HepG2 (cell line): ENCODE data around the gene CA11. TPM values are rescaled to one million over a fixed set of nuclear protein-coding genes. Genes with fewer than 3 reads are reported as not detected.

ENCODE experiments used
- ATAC-seq: fragments of 200-7000 bp; cut with Tn5 transposase; 3 replicates; pipeline ENCODE4 v1.9.1; 2020; ENCODE audit warnings: mild to moderate bottlenecking, moderate library complexity
- BruUV-seq: library from RNA; stranded (reverse); fragments of 400-500 nt; replicated peaks from 2 replicates; lab custom pipeline; 2021; lab: Mats Ljungman, UMichigan
- CTCF ChIA-PET: fragments of 300-600 bp; formaldehyde crosslinking; extraction: SDS; loops from one replicate; lab custom pipeline; 2021; ENCODE audit warnings: low total read pairs, inconsistent platforms, low intra/inter-chr PET ratio; lab: Yijun Ruan, JAX
- POLR2A ChIA-PET: fragments of 350-600 bp; sonication (Branson Sonifier 250); formaldehyde crosslinking; loops from one replicate; lab custom pipeline; 2020; ENCODE audit warnings: antibody characterized with exemption, inconsistent platforms; lab: Yijun Ruan, JAX
- DNase-seq: peaks from one replicate; pipeline ENCODE4 v3.0.0-alpha.2; 2015; ENCODE audit warnings: low spot score
- FAIRE-seq: peaks from 3 replicates; lab custom pipeline; 2011; peaks lifted over from hg19 to GRCh38; lab: Jason Lieb, UNC
- H2AFZ ChIP-seq: one replicate; pipeline ENCODE4 v1.6.1; 2011; ENCODE audit warnings: low read length, inconsistent platforms
- H3K27ac ChIP-seq: fragments of 300-600 bp; 3 replicates; pipeline ENCODE4 v1.8.0; 2011; ENCODE audit warnings: mixed run types, mild to moderate bottlenecking, mixed read lengths, low read length, inconsistent platforms; ENCODE audit not compliant: insufficient read depth; ENCODE audit errors: extremely low read length
- H3K27me3 ChIP-seq, 2 experiments: fragments of 200-600 bp in 1 of 2; 2 replicates in 1 of 2; 3 replicates in 1 of 2; pipeline versions ENCODE4 v1.6.0 to v1.8.0; 2011; ENCODE audit warnings: low read length in 2 of 2, mild to moderate bottlenecking in 2 of 2, moderate library complexity in 2 of 2, inconsistent platforms in 1 of 2; ENCODE audit not compliant: insufficient read depth in 2 of 2, control insufficient read depth in 1 of 2
- H3K36me3 ChIP-seq, 2 experiments: fragments of 200-600 bp in 1 of 2; replicated peaks in 1 of 2; 2 replicates in 1 of 2; 3 replicates in 1 of 2; pipeline versions ENCODE4 v1.5.1 to v1.8.0; 2011; ENCODE audit warnings: low read length in 2 of 2, inconsistent platforms in 1 of 2; ENCODE audit not compliant: insufficient read depth in 2 of 2, control insufficient read depth in 1 of 2
- H3K4me1 ChIP-seq: 2 replicates; pipeline ENCODE4 v1.5.1; 2012; ENCODE audit warnings: low read length, inconsistent platforms; ENCODE audit not compliant: insufficient read depth
- H3K4me2 ChIP-seq: 2 replicates; pipeline ENCODE4 v1.6.0; 2011; ENCODE audit warnings: low read depth, low read length, inconsistent platforms
- H3K4me3 ChIP-seq, 3 experiments: fragments of 200-600 bp in 1 of 3; sonication (generic), shearing (Covaris generic) in 1 of 3; replicated peaks in 1 of 3; 2 replicates each; pipeline ENCODE4 v1.5.1; 2011 to 2016; ENCODE audit warnings: low read length in 3 of 3, inconsistent platforms in 2 of 3, low read depth in 2 of 3, mild to moderate bottlenecking in 2 of 3, control low read depth in 1 of 3, mixed read lengths in 1 of 3; ENCODE audit not compliant: insufficient read depth in 1 of 3
- H3K79me2 ChIP-seq: one replicate; pipeline ENCODE4 v1.6.1; 2011; ENCODE audit warnings: low read length, inconsistent platforms; ENCODE audit not compliant: insufficient read depth
- H3K9ac ChIP-seq: 2 replicates; pipeline ENCODE4 v1.6.0; 2011; ENCODE audit warnings: mild to moderate bottlenecking, low read depth, low read length, inconsistent platforms; ENCODE audit not compliant: insufficient read depth
- H3K9me3 ChIP-seq: 2 replicates; pipeline ENCODE4 v1.5.1; 2012; ENCODE audit warnings: mild to moderate bottlenecking, low read length
- H4K20me1 ChIP-seq: 2 replicates; pipeline ENCODE4 v1.6.0; 2011; ENCODE audit warnings: inconsistent platforms, mild to moderate bottlenecking, low read length, moderate library complexity; ENCODE audit not compliant: insufficient read depth
- HMG20A ChIP-seq: IDR thresholded peaks from 2 replicates; pipeline ENCODE4 v1.6.1; 2016; ENCODE audit warnings: borderline replicate concordance
- HNF4A ChIP-seq: sonication (generic); formaldehyde crosslinking; IDR thresholded peaks from 2 replicates; pipeline ENCODE4 v1.4.0; 2020; ENCODE audit warnings: missing genetic modification reagents
- HNF4G ChIP-seq, 2 experiments: sonication (generic) in 1 of 2; formaldehyde crosslinking in 1 of 2; IDR thresholded peaks; 2 replicates each; pipeline versions ENCODE4 v1.4.0 to v1.6.1; 2011 to 2020; ENCODE audit warnings: borderline replicate concordance in 2 of 2, low read depth in 2 of 2, mild to moderate bottlenecking in 2 of 2, low read length in 1 of 2, missing genetic modification reagents in 1 of 2, moderate library complexity in 1 of 2
- HOXA3 ChIP-seq: sonication (generic); formaldehyde crosslinking; IDR thresholded peaks from 2 replicates; pipeline ENCODE4 v1.5.0; 2020; ENCODE audit warnings: missing genetic modification reagents
- KLF6 ChIP-seq: IDR thresholded peaks from 2 replicates; pipeline ENCODE4 v1.8.0; 2016; ENCODE audit warnings: missing biosample characterization, missing genetic modification reagents
- MED1 ChIP-seq: sonication (generic); formaldehyde crosslinking; IDR thresholded peaks from 2 replicates; pipeline ENCODE4 v1.4.0; 2020; ENCODE audit warnings: missing genetic modification reagents
- POLR2A ChIP-seq, 2 experiments: IDR thresholded peaks; 2 replicates each; pipeline ENCODE4 v1.6.1; 2011; ENCODE audit warnings: low read depth in 2 of 2, low read length in 2 of 2, mild to moderate bottlenecking in 1 of 2, moderate library complexity in 1 of 2; ENCODE audit not compliant: insufficient read depth in 1 of 2
- POLR2AphosphoS5 ChIP-seq: IDR thresholded peaks from 2 replicates; pipeline ENCODE4 v1.6.1; 2012; ENCODE audit warnings: low read depth, low read length
- SMAD3 ChIP-seq: sonication (generic); formaldehyde crosslinking; IDR thresholded peaks from 2 replicates; pipeline ENCODE4 v1.4.0; 2020; ENCODE audit warnings: missing genetic modification reagents
- SP5 ChIP-seq: IDR thresholded peaks from 2 replicates; pipeline ENCODE4 v1.6.1; 2016; ENCODE audit warnings: low read depth, borderline replicate concordance
- TARDBP ChIP-seq: sonication (generic); formaldehyde crosslinking; IDR thresholded peaks from 2 replicates; pipeline ENCODE4 v1.8.0; 2022; ENCODE audit warnings: mild to moderate bottlenecking, missing genetic modification reagents
- TEAD3 ChIP-seq: optimal IDR thresholded peaks from 2 replicates; pipeline ENCODE3; 2016; ENCODE audit warnings: borderline replicate concordance
- WIZ ChIP-seq: sonication (generic); formaldehyde crosslinking; IDR thresholded peaks from 2 replicates; pipeline ENCODE4 v1.5.1; 2020; ENCODE audit warnings: mild to moderate bottlenecking, missing genetic modification reagents
- ZNF224 ChIP-seq: sonication (generic); formaldehyde crosslinking; IDR thresholded peaks from 2 replicates; pipeline ENCODE4 v1.5.0; 2020; ENCODE audit warnings: mild to moderate bottlenecking, missing genetic modification reagents
- ZNF253 ChIP-seq: sonication (generic); formaldehyde crosslinking; IDR thresholded peaks from 2 replicates; pipeline ENCODE4 v1.8.0; 2022; ENCODE audit warnings: mild to moderate bottlenecking, missing genetic modification reagents, borderline replicate concordance
- ZNF263 ChIP-seq: sonication (generic); formaldehyde crosslinking; IDR thresholded peaks from 2 replicates; pipeline ENCODE4 v1.4.0; 2020; ENCODE audit warnings: missing genetic modification reagents
- ZNF431 ChIP-seq: sonication (generic); formaldehyde crosslinking; IDR thresholded peaks from 2 replicates; pipeline ENCODE4 v1.9.0; 2022; ENCODE audit warnings: missing genetic modification reagents, low read depth, mild to moderate bottlenecking, borderline replicate concordance
- ZNF530 ChIP-seq: sonication (generic); formaldehyde crosslinking; IDR thresholded peaks from 2 replicates; pipeline ENCODE4 v1.5.0; 2020; ENCODE audit warnings: low read depth, mild to moderate bottlenecking, missing genetic modification reagents
- ZNF768 ChIP-seq: sonication (generic); formaldehyde crosslinking; IDR thresholded peaks from 2 replicates; pipeline ENCODE4 v1.4.0; 2020; ENCODE audit warnings: missing genetic modification reagents
- WGBS: methylation state at CpG from one replicate; pipeline ENCODE4 v1.1.6; 2017; ENCODE audit warnings: low lambda C conversion rate; 5-methylcytosine and 5-hydroxymethylcytosine counted together
- in situ Hi-C: cut with HindIII; loops from 2 replicates; pipeline ENCODE4 v1.10.0; 2017; ENCODE audit warnings: low pct_unique_long_range_greater_than_20kb; ENCODE audit not compliant: extremely low pct_ligation_motif_present
- intact Hi-C: fragments of 100-400 bp; cut with micrococcal nuclease; formaldehyde crosslinking; loops from one replicate; pipeline ENCODE4 v1.10.0; 2022; ENCODE audit not compliant: unreplicated experiment
- polyA plus RNA-seq, 8 experiments: library from polyadenylated mRNA; depleted of rRNA in 3 of 8; stranded (reverse) in 7 of 8; unstranded in 1 of 8; fragments of >200 nt; fragmentation: Illumina TruSeq in 4 of 8; extraction: Trizol in 4 of 8; gene quantifications; 2 replicates each; pipeline versions ENCODE4 v1.2.1 to v1.2.3, GENCODE V29; 2011 to 2016; ENCODE audit warnings: low read depth in 4 of 8, missing spikeins in 1 of 8, mixed read lengths in 1 of 8; ENCODE audit not compliant: insufficient read depth in 1 of 8
- total RNA-seq, 5 experiments: library from RNA; depleted of rRNA; stranded (reverse); fragments of >200 nt; fragmentation: Illumina TruSeq; extraction: Trizol; gene quantifications; 2 replicates each; pipeline ENCODE4 v1.2.3, GENCODE V29; 2016; ENCODE audit warnings: low read depth in 1 of 5
- TF ChIP-seq, protein P1 (sequence below): sonication (generic); IDR thresholded peaks from 2 replicates; pipeline ENCODE4 v1.6.1; 2016; ENCODE audit warnings: low read depth, borderline replicate concordance
- TF ChIP-seq, protein P2 (sequence below): sonication (generic); formaldehyde crosslinking; IDR thresholded peaks from 2 replicates; pipeline ENCODE4 v1.4.0; 2020; ENCODE audit warnings: missing genetic modification reagents, borderline replicate concordance

CA11 gene
- total and polyA plus RNA-seq, 2 of the 13 experiments (the other 11 are each of a cell fraction or from before 2014, with no cell fraction given): 0.41 to 0.58 TPM

DNA sequence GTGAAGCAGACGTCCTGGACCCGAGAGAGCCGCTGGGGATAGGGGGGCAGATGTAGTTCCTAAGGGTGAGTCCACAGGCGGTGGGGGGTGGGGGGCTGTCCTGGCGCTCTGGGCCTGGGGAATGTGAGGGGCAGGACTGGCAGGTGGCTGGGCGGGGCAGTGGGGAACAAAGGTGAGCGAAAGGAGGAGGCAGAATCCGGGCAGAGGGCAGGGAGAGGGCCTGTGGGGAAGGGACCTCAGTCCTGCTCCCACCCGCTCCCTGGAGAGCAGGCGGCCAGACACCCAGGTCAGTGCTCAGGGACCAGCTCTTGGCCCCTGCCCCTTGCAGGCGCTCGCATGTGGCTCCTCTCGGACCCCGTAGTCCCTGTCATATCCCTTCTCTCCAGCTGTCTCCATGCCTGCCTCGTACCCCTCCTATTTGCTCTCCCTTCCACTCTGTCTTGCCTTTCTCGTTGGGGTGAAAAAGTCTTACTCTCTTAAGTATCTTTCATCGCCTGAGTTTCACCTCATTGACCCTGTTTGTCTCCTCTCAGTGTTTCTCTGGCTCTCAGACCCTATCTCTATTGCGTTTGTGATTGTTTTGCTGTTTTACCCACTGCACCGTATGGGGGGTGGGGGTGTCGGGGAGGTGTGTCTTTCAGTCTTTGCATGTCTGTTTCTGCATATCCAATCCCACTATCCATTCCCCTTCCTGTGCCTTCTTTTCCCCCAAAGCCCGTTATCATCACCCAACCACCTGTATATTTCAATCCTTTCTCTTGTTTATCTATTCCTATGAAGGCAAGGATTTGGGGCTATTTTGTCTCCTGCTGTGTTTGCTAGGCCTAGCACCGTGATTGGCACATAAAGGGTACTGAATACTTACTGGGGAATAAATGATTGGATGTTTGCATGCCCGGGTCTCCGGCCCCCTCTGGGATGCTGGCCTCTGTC is 20.9 kb downstream of the CA11 start:
- H4K20me1 ChIP-seq: no peaks in the 10 kb centered on the region
- H2AFZ ChIP-seq: no peak overlapping the region
- no peaks in the 10 kb centered on the region for H3K36me3 ChIP-seq
- H3K27ac ChIP-seq: peak overlapping the region; percentile 72
- no peaks in the 10 kb centered on the region for H3K79me2 ChIP-seq
- peak overlapping the region; percentile 73 for H3K4me2 ChIP-seq
- CTCF ChIA-PET: no interaction called here
- BruUV-seq: TSS peak; percentile 44
- peak; percentile 34 for ATAC-seq
- POLR2A ChIA-PET: interaction anchor here (1.0 to 1.8 kb wide), 2 partner anchors 9 to 10 kb away, joined by 3 to 15 read pairs; partner anchors contain the start of gene FAM83E
- intact Hi-C loops (no loop called here), in situ Hi-C loops (no loop called here)
- FAIRE-seq: no peak
- no peaks in the 10 kb centered on the region for H3K9me3 ChIP-seq
- peak overlapping the region; percentile 52 to 65 (median 63); a peak in 5 of 6 replicates for H3K4me3 ChIP-seq
- DNase-seq: no peak
- peak overlapping the region; percentile 65 for H3K9ac ChIP-seq
- 53% methylated on average over 22 of the region's 24 CpGs for WGBS
- no peaks in the 10 kb centered on the region for H3K27me3 ChIP-seq
- H3K4me1 ChIP-seq: peaks cover 44% of the 10 kb centered on the region
- TF ChIP-seq SMAD3 (CRISPR knock-in tag): no peak
- TF ChIP-seq TEAD3: peak; percentile 39
- no peak for TF ChIP-seq ZNF224 (CRISPR knock-in tag)
- TF ChIP-seq ZNF530: no peak
- 0 out of 2 replicates have a peak, but pooled peaks have one; percentile 22 for TF ChIP-seq POLR2AphosphoS5
- TF ChIP-seq TARDBP (CRISPR knock-in tag): no peak
- TF ChIP-seq, protein P1, sequence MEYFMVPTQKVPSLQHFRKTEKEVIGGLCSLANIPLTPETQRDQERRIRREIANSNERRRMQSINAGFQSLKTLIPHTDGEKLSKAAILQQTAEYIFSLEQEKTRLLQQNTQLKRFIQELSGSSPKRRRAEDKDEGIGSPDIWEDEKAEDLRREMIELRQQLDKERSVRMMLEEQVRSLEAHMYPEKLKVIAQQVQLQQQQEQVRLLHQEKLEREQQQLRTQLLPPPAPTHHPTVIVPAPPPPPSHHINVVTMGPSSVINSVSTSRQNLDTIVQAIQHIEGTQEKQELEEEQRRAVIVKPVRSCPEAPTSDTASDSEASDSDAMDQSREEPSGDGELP: no peak
- peak; percentile 38 to 64; a peak in 2 of 4 replicates for TF ChIP-seq POLR2A (IDR thresholded peaks at IDR 0.05; ENCODE audit: insufficient read depth in 1 of 2, low read depth in 2 of 2, low read length in 2 of 2)
- TF ChIP-seq ZNF431 (CRISPR knock-in tag): no peak
- TF ChIP-seq, protein P2, sequence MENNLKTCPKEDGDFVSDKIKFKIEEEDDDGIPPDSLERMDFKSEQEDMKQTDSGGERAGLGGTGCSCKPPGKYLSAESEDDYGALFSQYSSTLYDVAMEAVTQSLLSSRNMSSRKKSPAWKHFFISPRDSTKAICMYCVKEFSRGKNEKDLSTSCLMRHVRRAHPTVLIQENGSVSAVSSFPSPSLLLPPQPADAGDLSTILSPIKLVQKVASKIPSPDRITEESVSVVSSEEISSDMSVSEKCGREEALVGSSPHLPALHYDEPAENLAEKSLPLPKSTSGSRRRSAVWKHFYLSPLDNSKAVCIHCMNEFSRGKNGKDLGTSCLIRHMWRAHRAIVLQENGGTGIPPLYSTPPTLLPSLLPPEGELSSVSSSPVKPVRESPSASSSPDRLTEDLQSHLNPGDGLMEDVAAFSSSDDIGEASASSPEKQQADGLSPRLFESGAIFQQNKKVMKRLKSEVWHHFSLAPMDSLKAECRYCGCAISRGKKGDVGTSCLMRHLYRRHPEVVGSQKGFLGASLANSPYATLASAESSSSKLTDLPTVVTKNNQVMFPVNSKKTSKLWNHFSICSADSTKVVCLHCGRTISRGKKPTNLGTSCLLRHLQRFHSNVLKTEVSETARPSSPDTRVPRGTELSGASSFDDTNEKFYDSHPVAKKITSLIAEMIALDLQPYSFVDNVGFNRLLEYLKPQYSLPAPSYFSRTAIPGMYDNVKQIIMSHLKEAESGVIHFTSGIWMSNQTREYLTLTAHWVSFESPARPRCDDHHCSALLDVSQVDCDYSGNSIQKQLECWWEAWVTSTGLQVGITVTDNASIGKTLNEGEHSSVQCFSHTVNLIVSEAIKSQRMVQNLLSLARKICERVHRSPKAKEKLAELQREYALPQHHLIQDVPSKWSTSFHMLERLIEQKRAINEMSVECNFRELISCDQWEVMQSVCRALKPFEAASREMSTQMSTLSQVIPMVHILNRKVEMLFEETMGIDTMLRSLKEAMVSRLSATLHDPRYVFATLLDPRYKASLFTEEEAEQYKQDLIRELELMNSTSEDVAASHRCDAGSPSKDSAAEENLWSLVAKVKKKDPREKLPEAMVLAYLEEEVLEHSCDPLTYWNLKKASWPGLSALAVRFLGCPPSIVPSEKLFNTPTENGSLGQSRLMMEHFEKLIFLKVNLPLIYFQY (CRISPR knock-in tag): no peak
- TF ChIP-seq SP5 (CRISPR knock-in tag): peak; percentile 69; the same call in 1 of the 2 replicates
- TF ChIP-seq KLF6: no peak
- TF ChIP-seq HOXA3 (CRISPR knock-in tag): peak; percentile 46; the same call in 1 of the 2 replicates
- TF ChIP-seq HMG20A (CRISPR knock-in tag): no peak
- no peak for TF ChIP-seq ZNF768
- no peak for TF ChIP-seq ZNF253
- TF ChIP-seq MED1 (CRISPR knock-in tag): no peak
- peak; percentile 40; the same call in 1 of the 2 replicates for TF ChIP-seq HNF4A (CRISPR knock-in tag)
- TF ChIP-seq HNF4G (IDR thresholded peaks at IDR 0.05; ENCODE audit: borderline replicate concordance, low read depth, low read length): peak; percentile 52; the same call in 1 of the 2 replicates
- TF ChIP-seq HNF4G (CRISPR knock-in tag; IDR thresholded peaks at IDR 0.05; ENCODE audit: borderline replicate concordance, low read depth): no peak
- no peak for TF ChIP-seq WIZ (CRISPR knock-in tag)
- TF ChIP-seq ZNF263: 0 out of 2 replicates have a peak, but pooled peaks have one; percentile 19
